ENCODE results near the gene NXNL1.

The NXNL1 gene

GRCh38 chr19:17471410-17472125 is 10.8 kb upstream of the NXNL1 start:
- Histone ChIP-seq H3K36me3 (ENCODE audit: control insufficient read depth, insufficient read depth, low read length) (no peaks in the 10 kb centered on the region), H3K27me3 (replicated peaks; ENCODE audit: control insufficient read depth, insufficient read depth, low read length) (no peaks in the 10 kb centered on the region), H3K4me3 (replicated peaks; ENCODE audit: low read depth, low read length) (no peak overlapping the region)
- DNase-seq (ENCODE audit: extremely low read depth, insufficient read length): no peak
- no peak for TF ChIP-seq CTCF (IDR thresholded peaks at IDR 0.05; ENCODE audit: insufficient read depth, low read length, poor library complexity, severe bottlenecking)

- Histone ChIP-seq H3K36me3 (ENCODE audit: control insufficient read depth, insufficient read depth, low read length) (no peaks in the 10 kb centered on the region), H3K4me3 (replicated peaks; ENCODE audit: low read depth, low read length) (peak within 1 kb of the TSS; percentile 75), H3K27me3 (replicated peaks; ENCODE audit: control insufficient read depth, insufficient read depth, low read length) (no peaks in the 10 kb centered on the region)
- DNase-seq (ENCODE audit: extremely low read depth, insufficient read length): peak; percentile 93
- no peak for TF ChIP-seq CTCF (IDR thresholded peaks at IDR 0.05; ENCODE audit: insufficient read depth, low read length, poor library complexity, severe bottlenecking)
Measured at GRCh38 chr19:17470068-17470841, 9.5 kb upstream of the NXNL1 start, which contains the start of gene SLC27A1. TSS of gene SLC27A1 (plus strand) at chr19:17470524. CDS start at chr19:17470541, 17 bp downstream.

- H3K27me3 ChIP-seq (replicated peaks; ENCODE audit: control insufficient read depth, insufficient read depth, low read length): no peaks in the 10 kb centered on the region
Measured at GRCh38 chr19:17469481-17470067, 8.8 kb upstream of the NXNL1 start.

GRCh38 chr19:17469092-17469480 is 8.4 kb upstream of the NXNL1 start:
- no peaks in the 10 kb centered on the region for H3K36me3 ChIP-seq (ENCODE audit: control insufficient read depth, insufficient read depth, low read length)
- no peak for TF ChIP-seq CTCF (IDR thresholded peaks at IDR 0.05; ENCODE audit: insufficient read depth, low read length, poor library complexity, severe bottlenecking)
- peak overlapping the region; percentile 75 for H3K4me3 ChIP-seq (replicated peaks; ENCODE audit: low read depth, low read length)
- H3K27me3 ChIP-seq (replicated peaks; ENCODE audit: control insufficient read depth, insufficient read depth, low read length): no peaks in the 10 kb centered on the region
- no peak for DNase-seq (ENCODE audit: extremely low read depth, insufficient read length)

More at GRCh38 chr19:17469481-17470067, 8.8 kb upstream of the NXNL1 start:
- no peaks in the 10 kb centered on the region for H3K36me3 ChIP-seq (ENCODE audit: control insufficient read depth, insufficient read depth, low read length)
- TF ChIP-seq CTCF (IDR thresholded peaks at IDR 0.05; ENCODE audit: insufficient read depth, low read length, poor library complexity, severe bottlenecking): no peak
- DNase-seq (ENCODE audit: extremely low read depth, insufficient read length): no peak
- H3K4me3 ChIP-seq (replicated peaks; ENCODE audit: low read depth, low read length): peak overlapping the region; percentile 75

- Histone ChIP-seq H3K4me3 (replicated peaks; ENCODE audit: low read depth, low read length) (no peak overlapping the region), H3K36me3 (ENCODE audit: control insufficient read depth, insufficient read depth, low read length) (no peaks in the 10 kb centered on the region), H3K27me3 (replicated peaks; ENCODE audit: control insufficient read depth, insufficient read depth, low read length) (no peaks in the 10 kb centered on the region)
- no peak for DNase-seq (ENCODE audit: extremely low read depth, insufficient read length)
- no peak for TF ChIP-seq CTCF (IDR thresholded peaks at IDR 0.05; ENCODE audit: insufficient read depth, low read length, poor library complexity, severe bottlenecking)
Measured at GRCh38 chr19:17468302-17469091, 7.8 kb upstream of the NXNL1 start.
